PC-3 (cell line): ENCODE data around the gene LGI4. TPM values are rescaled to one million over a fixed set of nuclear protein-coding genes. Genes with fewer than 3 reads are reported as not detected.

Experiments
- ATAC-seq: fragments of 200-7000 bp; cut with Tn5 transposase; 2 replicates; pipeline ENCODE4 v1.9.1; 2020; ENCODE audit warnings: mild to moderate bottlenecking, moderate library complexity
- BruUV-seq: library from RNA; stranded (reverse); fragments of 400-500 nt; replicated peaks from 2 replicates; lab custom pipeline; 2021; lab: Mats Ljungman, UMichigan
- CTCF ChIA-PET: fragments of 300-600 bp; sonication (Branson Sonifier 250); formaldehyde crosslinking; loops from one replicate; lab custom pipeline; 2022; ENCODE audit warnings: antibody characterized with exemption; lab: Charles Lee
- POLR2A ChIA-PET: fragments of 300-600 bp; sonication (Branson Sonifier 250); formaldehyde crosslinking; loops from one replicate; lab custom pipeline; 2022; ENCODE audit warnings: antibody characterized with exemption; ENCODE audit not compliant: unreplicated experiment; lab: Charles Lee
- DNase-seq: peaks from one replicate; pipeline ENCODE4 v3.0.0-alpha.2; 2015
- H2AFZ ChIP-seq: fragments of 300-600 bp; sonication (generic); 2 replicates; pipeline ENCODE4 v1.6.0; 2016; ENCODE audit warnings: antibody characterized with exemption, low read length
- H3F3A ChIP-seq: fragments of 300-600 bp; sonication (generic); one replicate; pipeline ENCODE4 v1.6.0; 2017; ENCODE audit warnings: antibody characterized with exemption, low read length, control low read depth, mild to moderate bottlenecking; ENCODE audit not compliant: unreplicated experiment
- H3K27ac ChIP-seq: fragments of 300-600 bp; sonication (generic); 2 replicates; pipeline ENCODE4 v1.5.1; 2016; ENCODE audit warnings: mild to moderate bottlenecking, low read length
- H3K27me3 ChIP-seq: fragments of 300-600 bp; sonication (generic); 2 replicates; pipeline ENCODE4 v1.6.1; 2016; ENCODE audit warnings: low read length, mixed read lengths
- H3K36me3 ChIP-seq: fragments of 300-600 bp; sonication (generic); 2 replicates; pipeline ENCODE4 v1.6.1; 2016; ENCODE audit warnings: low read depth, mixed run types, low read length, mixed read lengths
- H3K4me1 ChIP-seq: fragments of 300-600 bp; sonication (generic); 2 replicates; pipeline ENCODE4 v1.5.1; 2016; ENCODE audit warnings: low read length; ENCODE audit not compliant: insufficient read depth
- H3K4me2 ChIP-seq: fragments of 300-600 bp; sonication (generic); 2 replicates; pipeline ENCODE4 v1.6.0; 2016; ENCODE audit warnings: low read length
- H3K4me3 ChIP-seq: fragments of 300-600 bp; sonication (generic); 2 replicates; pipeline ENCODE4 v1.5.1; 2016; ENCODE audit warnings: mild to moderate bottlenecking, low read length, mixed read lengths
- H3K79me2 ChIP-seq: fragments of 300-600 bp; sonication (generic); 2 replicates; pipeline ENCODE4 v1.6.1; 2017; ENCODE audit warnings: low read length, mixed read lengths
- H3K9ac ChIP-seq: fragments of 300-600 bp; sonication (generic); 2 replicates; pipeline ENCODE4 v1.6.0; 2016; ENCODE audit warnings: mild to moderate bottlenecking, low read length
- H3K9me2 ChIP-seq: fragments of 300-600 bp; sonication (generic); replicated peaks from 2 replicates; pipeline ENCODE4 v1.6.1; 2016; ENCODE audit warnings: mixed run types, low read length, mixed read lengths
- H3K9me3 ChIP-seq: fragments of 300-600 bp; sonication (generic); 2 replicates; pipeline ENCODE4 v1.6.1; 2016; ENCODE audit warnings: low read length, mixed read lengths
- H4K20me1 ChIP-seq: fragments of 300-600 bp; sonication (generic); 2 replicates; pipeline ENCODE4 v1.6.1; 2016; ENCODE audit warnings: low read length, mixed read lengths
- CTCF ChIP-seq: fragments of 300-600 bp; sonication (generic); conservative IDR thresholded peaks from 2 replicates; pipeline ENCODE4 v1.5.1; 2017; ENCODE audit warnings: antibody characterized with exemption, low read depth, mild to moderate bottlenecking, low read length
- EZH2 ChIP-seq: fragments of 300-600 bp; sonication (generic); IDR thresholded peaks from one replicate; pipeline ENCODE4 v1.6.1; 2017; ENCODE audit warnings: antibody characterized with exemption, mild to moderate bottlenecking, low read length; ENCODE audit not compliant: unreplicated experiment
- EZH2phosphoT487 ChIP-seq: fragments of 300-600 bp; sonication (generic); IDR thresholded peaks from 2 replicates; pipeline ENCODE4 v1.6.1; 2018; ENCODE audit warnings: mild to moderate bottlenecking, antibody characterized with exemption, low read length, borderline replicate concordance
- intact Hi-C: fragments of 100-400 bp; cut with micrococcal nuclease; formaldehyde crosslinking; loops from 2 replicates; pipeline ENCODE4 v1.9.0; 2023
- total RNA-seq: library from RNA; depleted of rRNA; stranded (reverse); fragments of >200 nt; gene quantifications from 2 replicates; pipeline ENCODE4 v1.2.3, GENCODE V29; 2014

LGI4 gene
- total RNA-seq, 1 experiment from 2014 or later = 0.22 TPM

- ATAC-seq (no peak), DNase-seq (no peak)
- Histone ChIP-seq H3K4me3 (no peak overlapping the region), H3K27ac (no peak overlapping the region), H2AFZ (no peak overlapping the region), H3K9me3 (no peaks in the 10 kb centered on the region), H3K9me2 (no peaks in the 10 kb centered on the region), H3K9ac (no peak overlapping the region), H3K4me1 (peaks cover 31% of the 10 kb centered on the region), H3K27me3 (no peaks in the 10 kb centered on the region), H3K79me2 (peaks cover 18% of the 10 kb centered on the region), H3K36me3 (no peaks in the 10 kb centered on the region), H3F3A (no peaks in the 10 kb centered on the region), H3K4me2 (no peak overlapping the region), H4K20me1 (no peaks in the 10 kb centered on the region)
- BruUV-seq = no TSS peak
- ChIA-PET POLR2A (no interaction called here), CTCF (no interaction called here)
- intact Hi-C loops = no loop called here
- TF ChIP-seq CTCF (no peak), EZH2 (no peak), EZH2phosphoT487 (no peak)
Measured at GRCh38 chr19:35112995-35113688, 21.7 kb downstream of the LGI4 start.

- Histone ChIP-seq H3K27me3 (no peaks in the 10 kb centered on the region), H3K4me1 (peaks cover 25% of the 10 kb centered on the region), H2AFZ (no peak overlapping the region), H4K20me1 (no peaks in the 10 kb centered on the region), H3K79me2 (no peaks in the 10 kb centered on the region), H3K4me2 (no peak overlapping the region), H3F3A (no peaks in the 10 kb centered on the region), H3K9me3 (no peaks in the 10 kb centered on the region), H3K4me3 (no peak overlapping the region), H3K27ac (no peak overlapping the region), H3K9me2 (no peaks in the 10 kb centered on the region), H3K9ac (no peak overlapping the region), H3K36me3 (no peaks in the 10 kb centered on the region)
- ChIA-PET POLR2A (no interaction called here), CTCF (no interaction called here)
- ATAC-seq (no peak), DNase-seq (no peak)
- intact Hi-C loops = no loop called here
- no peak for TF ChIP-seq EZH2
- TF ChIP-seq EZH2phosphoT487 = no peak
- no peak for TF ChIP-seq CTCF
- no TSS peak for BruUV-seq
Measured at GRCh38 chr19:35110974-35111373, 23.9 kb downstream of the LGI4 start.

- POLR2A ChIA-PET = no interaction called here
- H3K9ac ChIP-seq = no peak overlapping the region
Measured at GRCh38 chr19:35109395-35110112, 25.3 kb downstream of the LGI4 start.

More at GRCh38 chr19:35109395-35110112, 25.3 kb downstream of the LGI4 start:
- no peak for DNase-seq
- no peak for ATAC-seq
- Histone ChIP-seq H3K4me2 (no peak overlapping the region), H3K36me3 (no peaks in the 10 kb centered on the region), H3K9me3 (no peaks in the 10 kb centered on the region), H3F3A (no peaks in the 10 kb centered on the region), H3K27ac (no peak overlapping the region), H3K4me3 (no peak overlapping the region), H3K4me1 (peaks cover 12% of the 10 kb centered on the region), H3K9me2 (no peaks in the 10 kb centered on the region), H3K79me2 (no peaks in the 10 kb centered on the region), H4K20me1 (no peaks in the 10 kb centered on the region), H3K27me3 (no peaks in the 10 kb centered on the region), H2AFZ (no peak overlapping the region)
- intact Hi-C loops = no loop called here
- TF ChIP-seq EZH2phosphoT487 = no peak
- TF ChIP-seq EZH2 = no peak
- no peak for TF ChIP-seq CTCF
- CTCF ChIA-PET = no interaction called here
- BruUV-seq = no TSS peak
